Endometrial microvascular endothelial cells (primary cell): ENCODE results near the gene COG5. TPM values are rescaled to one million over a fixed set of nuclear protein-coding genes. Genes with fewer than 3 reads are reported as not detected.

ENCODE experiments used
- in situ Hi-C: cut with HindIII; loops from 2 replicates; pipeline ENCODE4 v1.10.0; 2017; ENCODE audit warnings: low sequenced_read_pairs, low pct_unique_long_range_greater_than_20kb; ENCODE audit errors: inconsistent ontology term
- total RNA-seq: library from RNA; depleted of rRNA; stranded (reverse); fragments of >200 nt; gene quantifications from one replicate; pipeline ENCODE4 v1.2.3, GENCODE V29; 2015; ENCODE audit errors: inconsistent ontology term

The COG5 gene
- 36.4 TPM for total RNA-seq

DNA sequence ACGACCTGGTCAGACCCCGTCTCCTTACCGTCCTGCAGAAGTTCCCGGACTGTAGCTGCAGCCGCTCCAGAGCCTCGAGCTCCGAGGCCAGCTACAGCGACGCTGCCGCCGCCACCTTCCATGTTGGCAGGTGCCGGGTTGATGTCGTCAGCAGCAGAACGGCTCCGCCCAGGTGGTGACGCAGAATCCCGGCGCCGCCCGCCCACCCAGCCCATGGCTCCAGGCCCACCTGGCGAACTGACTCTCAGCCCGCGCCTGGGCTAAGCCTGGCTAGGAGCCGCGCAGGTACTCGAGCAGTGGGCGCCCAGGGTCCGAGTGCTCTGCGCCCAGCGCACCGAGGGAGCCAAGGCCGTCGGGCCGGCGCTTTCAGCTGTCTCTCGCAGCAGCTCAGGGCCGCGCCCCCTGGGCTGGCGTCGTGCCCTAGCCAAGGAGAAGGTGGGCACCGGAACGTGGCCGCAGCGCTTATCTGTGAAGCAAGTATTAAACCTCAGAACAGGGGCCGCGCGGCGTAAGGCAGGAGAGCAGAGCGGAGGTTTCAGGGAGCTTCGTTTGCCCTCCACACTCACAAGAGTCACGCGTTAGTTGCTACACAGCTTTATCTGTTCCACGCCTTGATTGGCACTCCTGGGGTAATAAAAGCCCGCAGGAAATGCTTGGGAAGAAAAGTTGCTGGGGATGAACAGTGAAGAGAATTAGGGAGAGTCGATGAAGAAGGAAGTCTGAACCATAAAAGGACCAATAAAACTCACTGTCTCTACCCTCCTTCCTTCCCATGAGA, at the start of gene COG5, which contains the start of gene DUS4L:
TSS of gene COG5 (minus strand) at position 146 of the 778 bp plus-strand sequence. CDS start at position 122, 24 bp downstream.
TSS of gene DUS4L (plus strand) at position 197 of the 778 bp plus-strand sequence. CDS start 3,100 bp downstream, outside the sequence.
- in situ Hi-C loops, result no loop called here

DNA sequence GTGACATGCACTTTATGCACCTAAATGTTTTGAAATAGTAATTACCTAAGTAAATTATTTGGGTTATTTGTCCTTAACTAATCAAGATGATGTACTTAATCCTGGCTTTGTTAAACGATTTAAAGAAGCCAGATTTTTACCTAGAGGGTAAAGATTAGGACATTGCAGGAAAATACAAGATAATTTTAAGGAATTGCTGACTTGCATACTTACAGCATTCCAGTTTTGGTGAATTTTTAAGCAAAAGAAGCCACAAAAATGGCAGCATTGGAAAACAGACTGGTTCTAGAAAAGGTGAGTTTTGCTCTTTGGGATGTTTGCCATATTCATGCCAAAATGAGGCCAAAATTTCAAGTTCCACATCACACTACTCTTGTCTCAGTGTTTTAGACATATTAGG, 49.7 kb upstream of the COG5 start:
- in situ Hi-C loops, result no loop called here

DNA sequence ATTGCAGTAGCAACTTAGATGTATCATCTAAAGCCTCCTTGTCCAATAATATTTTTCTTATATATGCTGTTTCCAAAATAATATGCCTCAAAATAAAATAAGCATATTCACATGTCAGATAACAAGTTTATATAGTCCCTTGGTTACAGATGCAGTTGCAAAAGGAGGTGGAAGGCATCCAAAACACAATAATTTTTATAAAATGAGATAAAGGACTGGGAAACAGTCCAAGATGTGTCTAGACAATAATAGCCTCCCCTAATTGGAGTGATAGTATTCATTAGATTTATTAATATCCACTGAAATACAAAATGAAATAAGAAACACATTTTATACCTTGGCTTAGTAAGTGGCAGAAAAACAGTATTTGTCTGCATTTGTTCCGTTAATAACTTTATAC, 46.6 kb upstream of the COG5 start:
- in situ Hi-C loops, result no loop called here

DNA sequence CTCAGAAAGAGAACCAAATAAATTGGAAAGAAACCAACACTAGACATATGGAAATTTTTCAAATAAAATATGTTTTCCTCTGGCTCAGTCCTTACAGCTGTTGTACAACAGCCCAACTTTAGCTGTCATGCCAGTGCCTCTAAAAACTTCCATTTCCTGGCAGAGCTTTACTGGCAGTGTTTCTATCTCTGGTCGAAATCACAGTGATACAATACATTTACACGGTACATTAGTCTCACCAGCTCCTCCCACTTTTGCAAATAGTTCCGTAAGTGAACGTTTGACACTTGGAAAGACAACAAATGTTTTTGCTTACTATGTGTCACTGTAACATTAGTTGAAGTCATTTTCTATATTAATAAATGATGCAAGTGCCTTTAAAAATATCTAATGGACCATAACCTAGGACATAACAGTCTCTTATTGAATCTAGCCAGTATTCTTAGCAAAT, 46.1 kb upstream of the COG5 start:
- in situ Hi-C loops, result no loop called here

DNA sequence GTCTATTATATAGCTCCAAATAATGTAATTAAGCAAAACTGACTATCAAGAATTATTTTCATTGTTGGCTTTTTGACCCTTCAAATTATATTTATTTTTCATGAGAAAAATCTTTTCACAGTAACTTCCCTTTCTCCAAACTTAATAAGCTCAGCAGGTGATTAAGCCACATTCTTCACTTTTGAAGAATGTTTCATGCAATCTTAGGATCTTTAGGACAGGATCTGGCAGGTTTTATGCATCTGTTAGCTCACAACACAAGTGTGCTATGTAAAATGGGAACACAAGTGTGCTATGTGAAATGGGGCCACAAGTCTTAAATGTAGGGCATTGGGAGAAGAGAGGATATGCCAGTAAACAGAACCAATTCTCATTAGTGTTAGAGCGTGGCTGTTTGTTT, 42.6 kb upstream of the COG5 start:
- in situ Hi-C loops, result no loop called here

DNA sequence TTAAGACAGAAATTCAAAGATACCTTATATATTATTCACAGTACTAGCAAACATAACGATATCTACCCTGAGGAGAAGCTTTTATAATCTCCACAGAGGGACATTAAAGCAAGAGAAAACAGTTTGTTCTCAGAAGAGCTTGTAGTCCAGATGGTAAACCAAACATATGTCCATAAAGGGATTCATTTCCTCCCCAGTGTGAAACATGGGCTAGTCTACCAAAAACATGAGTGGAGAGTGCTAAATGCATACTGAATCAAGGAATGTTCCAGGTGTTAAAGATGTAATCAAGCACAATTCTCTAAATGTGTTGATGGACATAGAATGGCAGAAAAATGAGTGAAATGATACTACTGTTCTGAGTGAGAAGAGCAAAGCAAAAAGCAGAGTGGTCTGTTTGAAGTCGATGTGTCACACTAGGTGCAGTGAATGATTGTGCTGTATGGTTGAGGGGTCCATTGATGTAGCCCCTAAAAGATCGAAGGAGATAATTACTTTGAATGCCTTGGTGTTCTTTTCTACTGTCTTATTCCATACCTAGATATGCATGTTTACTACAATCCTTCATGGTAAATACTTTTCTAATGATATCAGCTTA, 41.6 kb upstream of the COG5 start:
- in situ Hi-C loops, result no loop called here

DNA sequence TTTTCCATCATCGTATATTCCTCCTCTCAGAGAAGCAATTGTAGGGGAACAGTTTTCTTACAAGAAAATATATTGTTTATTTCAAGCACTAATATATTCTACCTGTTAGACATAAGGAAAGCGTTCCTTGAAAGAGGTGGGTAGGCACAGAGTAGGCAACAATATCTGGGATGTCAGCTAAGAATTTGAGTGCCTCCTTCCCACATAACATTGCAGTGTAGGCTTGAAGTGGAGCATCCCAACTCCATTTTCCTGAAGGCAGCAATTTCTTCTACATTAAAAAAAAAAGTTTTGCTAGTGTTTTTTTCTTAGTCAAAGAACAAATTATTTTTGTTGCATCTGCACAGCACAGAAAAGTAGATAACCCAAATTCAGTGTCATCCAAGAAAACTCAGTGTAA, 37.1 kb upstream of the COG5 start:
- in situ Hi-C loops, result no loop called here

DNA sequence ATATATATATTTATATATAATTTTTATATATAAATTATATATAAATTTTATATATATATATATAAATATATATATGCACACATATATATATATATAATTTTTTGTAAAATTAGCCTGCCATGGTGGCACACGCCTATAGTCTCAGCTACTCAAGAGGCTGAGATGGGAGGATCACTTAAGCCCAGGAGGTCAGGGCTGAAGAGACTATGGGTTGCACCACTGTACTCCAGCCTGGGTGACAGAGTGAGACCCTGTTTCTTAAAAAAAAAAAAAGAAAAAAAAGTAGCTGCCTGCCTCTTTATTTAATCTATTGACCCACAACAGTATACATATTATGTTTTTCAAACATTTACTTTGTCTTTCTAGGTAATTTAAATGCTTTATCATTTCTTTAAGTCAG, 35.5 kb upstream of the COG5 start:
- in situ Hi-C loops, result loop anchor here (25.0 kb wide), 2 partner anchors 138 to 412 kb away; partner anchors contain the start of gene CBLL1

DNA sequence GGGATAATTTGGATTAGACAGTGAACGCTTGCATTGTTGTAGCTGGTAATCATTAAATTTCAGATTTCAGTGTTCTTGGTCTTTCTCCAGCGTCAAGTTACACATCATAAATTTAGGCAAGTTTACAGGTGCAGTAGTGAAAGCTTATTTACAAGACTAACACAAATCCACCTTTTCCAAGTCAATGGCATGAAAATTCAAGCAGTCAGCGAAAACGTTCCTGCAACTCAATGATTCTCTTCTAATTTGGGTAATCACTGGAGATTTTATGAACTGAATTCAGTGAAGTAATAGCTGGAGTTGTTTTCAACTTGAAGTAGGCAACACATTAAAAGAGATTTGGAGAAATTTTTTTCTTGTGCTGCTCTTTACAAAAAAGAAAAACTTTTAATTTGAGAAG, 34.2 kb upstream of the COG5 start:
- in situ Hi-C loops, result loop anchor here (25.0 kb wide), 2 partner anchors 139 to 411 kb away; partner anchors contain the start of gene CBLL1

DNA sequence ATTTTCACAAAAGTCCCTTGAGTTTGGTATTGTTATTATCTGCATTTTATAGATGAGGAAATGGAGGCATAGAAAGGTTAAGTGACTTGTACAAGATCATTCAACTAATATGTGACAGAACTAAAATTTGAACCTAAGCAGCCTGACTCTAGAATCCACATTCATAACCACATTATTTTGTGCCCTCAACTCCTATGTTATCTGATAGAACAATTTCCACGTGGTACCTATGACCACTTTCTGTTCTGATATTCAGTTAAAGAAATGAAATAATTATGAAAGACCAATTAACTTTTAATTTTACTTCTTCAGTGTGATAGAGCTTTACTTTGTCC, 33.8 kb upstream of the COG5 start:
- in situ Hi-C loops, result loop anchor here (25.0 kb wide), 2 partner anchors 140 to 410 kb away; partner anchors contain the start of gene CBLL1

DNA sequence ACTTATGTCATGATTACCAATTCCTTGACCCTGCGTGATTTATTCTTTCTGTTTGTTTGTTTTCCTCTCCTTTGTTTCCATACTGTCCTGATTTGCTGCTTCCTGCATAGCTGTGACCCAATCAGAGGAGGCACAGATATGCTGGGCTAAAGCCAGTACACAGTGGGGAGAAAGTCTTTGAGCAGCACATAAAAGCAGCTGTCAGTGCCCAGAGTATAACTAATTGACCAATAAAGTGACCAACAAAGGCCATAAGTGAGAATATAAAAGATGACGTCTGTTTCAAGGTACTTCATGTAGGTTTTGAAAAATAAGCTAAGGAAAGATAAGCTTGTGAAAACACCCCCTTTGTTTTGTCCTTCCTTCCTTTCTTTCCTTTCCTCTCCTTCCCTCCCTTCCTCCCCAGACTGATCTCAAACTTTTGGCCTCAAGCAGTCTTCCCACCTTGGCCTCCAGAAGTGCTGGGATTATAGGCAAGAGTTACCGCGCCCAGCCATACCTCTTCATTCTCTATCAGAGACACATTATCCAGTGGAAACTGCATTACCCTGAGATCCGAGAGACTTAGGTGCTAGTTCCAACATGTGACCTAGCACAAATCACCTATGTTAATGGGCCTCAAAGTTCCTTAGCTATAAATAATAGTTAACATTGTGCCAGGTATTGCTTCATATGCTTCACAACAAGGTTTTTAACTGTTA, 33.3 kb upstream of the COG5 start:
- in situ Hi-C loops, result loop anchor here (25.0 kb wide), 2 partner anchors 140 to 410 kb away; partner anchors contain the start of gene CBLL1

DNA sequence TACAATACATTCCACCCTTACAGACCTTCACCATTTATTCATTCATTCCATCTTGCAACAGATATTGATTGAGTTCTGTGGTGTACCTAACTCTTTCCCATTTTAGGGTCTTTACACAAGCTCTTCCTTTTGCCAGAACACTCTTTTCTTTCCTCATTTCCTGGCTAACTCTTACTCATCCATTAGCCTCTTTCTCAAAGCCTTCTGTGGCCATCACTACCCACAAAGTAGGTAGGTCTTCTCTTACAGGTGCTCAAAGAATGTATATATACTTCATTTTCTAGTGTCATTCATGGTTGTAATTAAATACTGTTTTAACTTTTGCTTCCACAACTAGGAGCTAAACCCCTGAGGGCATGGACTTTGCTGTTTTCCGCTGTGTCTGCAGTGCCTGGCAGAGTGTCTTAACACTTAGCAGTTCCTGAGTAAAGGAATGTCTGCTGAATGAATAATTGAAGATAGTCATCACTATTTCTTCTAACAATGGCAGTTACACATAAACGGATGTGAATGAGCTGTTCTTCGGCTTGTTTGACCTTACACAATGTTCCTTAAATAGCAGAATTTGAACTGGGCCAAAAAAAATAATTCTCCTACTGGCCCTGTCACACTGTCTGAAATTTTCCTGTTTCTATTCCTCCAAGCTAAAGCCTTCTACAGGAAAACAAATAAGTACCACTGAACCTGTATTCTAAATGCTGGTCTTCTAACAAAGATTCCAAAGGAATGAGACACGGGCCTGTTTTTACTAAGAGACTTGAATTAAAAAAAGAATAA, 31.4 kb upstream of the COG5 start:
- in situ Hi-C loops, result loop anchor here (25.0 kb wide), 2 partner anchors 142 to 408 kb away; partner anchors contain the start of gene CBLL1

DNA sequence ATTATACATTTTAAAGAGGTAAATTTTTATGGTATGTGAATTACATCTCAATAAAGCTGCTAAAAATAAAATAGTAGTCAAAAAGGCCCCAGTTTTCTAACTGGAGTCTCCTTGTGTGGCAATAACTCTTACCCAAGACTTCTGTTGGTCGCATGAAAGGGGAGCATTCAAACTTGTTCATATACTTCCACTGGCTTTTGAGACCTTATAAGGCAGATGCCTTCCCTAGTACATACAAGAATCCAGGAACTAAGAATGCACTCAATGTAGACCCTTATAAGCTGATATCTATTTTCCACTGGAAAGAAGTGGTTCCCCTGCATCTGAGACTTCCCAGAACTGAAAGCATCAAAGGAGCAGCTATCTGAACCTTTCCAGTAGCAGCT, 29.3 kb upstream of the COG5 start:
- in situ Hi-C loops, result loop anchor here (25.0 kb wide), 2 partner anchors 144 to 406 kb away; partner anchors contain the start of gene CBLL1

DNA sequence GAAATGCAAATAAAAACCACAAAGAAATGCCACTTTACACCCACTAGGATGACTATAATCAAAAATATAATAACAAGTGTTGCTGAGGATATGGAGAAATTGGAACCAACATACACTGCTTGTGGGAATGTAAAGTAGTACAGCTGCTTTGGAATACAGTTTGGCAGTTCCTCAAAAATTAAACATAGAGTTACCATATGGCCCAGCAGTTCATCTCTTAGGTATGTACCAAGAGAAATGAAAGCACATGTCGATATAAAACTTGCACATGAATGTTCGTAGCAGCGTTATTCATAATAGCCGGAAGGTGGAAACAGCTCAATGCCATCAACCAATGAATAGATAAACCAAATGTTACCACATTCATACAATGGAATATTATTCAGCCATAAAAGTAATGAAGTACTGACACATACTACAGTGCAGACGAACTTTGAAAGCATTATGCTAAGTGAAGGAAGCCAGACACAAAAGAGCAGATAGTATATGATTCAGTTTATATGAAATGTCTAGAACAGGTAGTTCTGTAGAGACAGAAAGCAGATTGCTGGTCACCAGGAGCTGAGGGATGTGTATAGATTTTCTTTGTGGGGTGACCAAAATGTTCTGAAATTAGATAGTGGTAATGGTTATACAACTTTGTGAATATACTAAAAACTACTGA, 28.8 kb upstream of the COG5 start:
- in situ Hi-C loops, result loop anchor here (25.0 kb wide), 2 partner anchors 145 to 405 kb away; partner anchors contain the start of gene CBLL1

DNA sequence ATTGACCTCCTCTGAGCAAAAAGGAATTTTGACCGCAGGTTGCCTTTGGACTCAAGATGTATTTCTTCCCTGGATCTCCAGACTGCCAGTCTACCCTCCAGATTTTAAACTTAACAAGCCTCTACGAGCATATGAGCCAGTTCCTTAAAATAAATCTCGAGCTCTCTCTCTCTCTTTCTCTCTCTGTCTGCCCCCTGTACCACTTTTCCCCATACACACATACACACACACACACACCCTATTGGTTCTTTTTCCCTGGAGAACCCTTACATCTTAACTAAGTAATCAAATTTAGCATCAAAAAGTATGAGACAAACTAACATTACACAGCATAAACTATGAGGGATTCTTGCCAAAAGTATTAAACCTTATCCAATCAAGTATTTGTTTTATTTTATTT, 27.7 kb upstream of the COG5 start:
- in situ Hi-C loops, result loop anchor here (25.0 kb wide), 2 partner anchors 146 to 404 kb away; partner anchors contain the start of gene CBLL1

DNA sequence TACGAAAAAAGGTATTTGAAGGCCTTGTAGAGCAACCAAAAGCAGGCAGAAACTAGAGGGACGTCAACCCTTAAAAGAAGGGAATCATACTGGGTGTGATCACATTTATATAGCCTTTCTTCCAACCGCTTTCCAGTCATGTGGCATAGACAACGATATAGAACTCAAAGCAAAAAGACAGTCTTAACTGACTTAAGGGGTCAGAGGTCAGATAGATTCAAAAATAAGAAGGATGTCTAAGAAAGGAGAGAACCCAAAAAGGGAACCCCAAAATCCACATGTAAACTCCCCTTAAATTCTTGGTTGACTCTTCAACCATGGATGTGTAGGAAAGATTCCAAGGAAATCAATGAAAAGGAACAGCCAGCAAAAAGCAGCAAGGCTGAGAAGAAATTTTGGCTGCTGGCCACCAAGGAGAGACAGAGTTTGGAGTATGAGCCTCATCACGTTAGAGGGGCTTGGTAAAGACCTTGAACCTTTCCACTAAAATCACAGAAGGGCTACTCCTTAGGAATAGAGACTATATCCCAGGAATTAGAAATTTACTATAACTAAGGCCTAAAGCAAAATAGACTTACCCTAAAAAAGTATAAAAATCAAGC, 24.9 kb upstream of the COG5 start:
- in situ Hi-C loops, result loop anchor here (25.0 kb wide), 2 partner anchors 149 to 401 kb away; partner anchors contain the start of gene CBLL1

DNA sequence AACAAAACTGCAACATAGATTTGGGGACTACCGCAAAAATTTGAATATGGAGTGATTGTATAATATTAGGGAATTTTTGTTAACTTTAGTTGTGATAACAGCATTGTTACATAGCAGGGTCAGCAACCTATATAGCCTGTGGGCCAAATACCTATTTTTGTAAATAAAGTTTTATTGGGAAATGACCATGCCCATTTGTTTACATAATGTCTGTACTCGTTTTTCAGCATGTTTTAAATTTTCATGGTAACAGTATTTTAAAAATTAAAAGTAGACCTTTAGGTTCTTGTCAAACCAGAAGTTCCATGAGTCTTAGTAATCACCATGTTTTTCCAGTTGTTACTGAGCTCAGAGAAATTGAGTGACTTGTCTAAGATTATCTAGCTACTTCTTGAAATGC, 21.0 kb upstream of the COG5 start:
- in situ Hi-C loops, result loop anchor here (25.0 kb wide), 2 partner anchors 153 to 397 kb away; partner anchors contain the start of gene CBLL1
